Activated T-cell treated with anti-CD3 and anti-CD28 coated beads, Interleukin-2, amount 50 U/mL, for 24 hours (primary cell): ENCODE results near the gene CLEC12A.
"Not testable (repeated sequence)": the region's sequence is repeated elsewhere in the genome, so short reads cannot be mapped to it uniquely, and the experiment has no call there.

Source experiments
- DNase-seq: peaks from one replicate; pipeline ENCODE4 v3.0.0-alpha.2; 2020
- H3K27ac Mint-ChIP-seq: 2 replicates; pipeline ENCODE4 v1.8.0; 2020; ENCODE audit warnings: mild to moderate bottlenecking, mixed read lengths
- H3K27me3 Mint-ChIP-seq: 2 replicates; pipeline ENCODE4 v1.8.0; 2020; ENCODE audit warnings: mixed read lengths
- H3K36me3 Mint-ChIP-seq: 2 replicates; pipeline ENCODE4 v1.8.0; 2020; ENCODE audit warnings: low read depth, mixed read lengths
- H3K4me1 Mint-ChIP-seq: 2 replicates; pipeline ENCODE4 v1.8.0; 2020; ENCODE audit warnings: low read depth, mixed read lengths
- H3K4me3 Mint-ChIP-seq: 2 replicates; pipeline ENCODE4 v1.8.0; 2020; ENCODE audit warnings: mild to moderate bottlenecking, moderate library complexity, mixed read lengths
- H3K9me3 Mint-ChIP-seq: 2 replicates; pipeline ENCODE4 v1.8.0; 2020; ENCODE audit warnings: mixed read lengths

The CLEC12A gene

GRCh38 chr12:9992296-9992695, 21.1 kb downstream of the CLEC12A start:
- Mint-ChIP-seq H3K27ac (no peak overlapping the region), H3K36me3 (no peaks in the 10 kb centered on the region), H3K9me3 (no peaks in the 10 kb centered on the region), H3K4me3 (no peak overlapping the region), H3K4me1 (no peaks in the 10 kb centered on the region), H3K27me3 (peaks cover 9% of the 10 kb centered on the region)
- DNase-seq, result no peak

GRCh38 chr12:9999016-9999415, 27.8 kb downstream of the CLEC12A start, which contains the start of gene CLEC1B:
CLEC1B (minus strand) TSS chr12:9999121; CDS start chr12:9999100, 21 bp downstream.
- Mint-ChIP-seq H3K4me1 (no peaks in the 10 kb centered on the region), H3K36me3 (no peaks in the 10 kb centered on the region), H3K27me3 (no peaks in the 10 kb centered on the region), H3K27ac (no peak within 1 kb of the TSS), H3K4me3 (no peak within 1 kb of the TSS), H3K9me3 (no peaks in the 10 kb centered on the region)
- no peak for DNase-seq

- Mint-ChIP-seq H3K36me3 (no peaks in the 10 kb centered on the region), H3K27ac (no peak overlapping the region), H3K4me3 (no peak overlapping the region), H3K4me1 (no peaks in the 10 kb centered on the region), H3K27me3 (no peaks in the 10 kb centered on the region), H3K9me3 (no peaks in the 10 kb centered on the region)
- DNase-seq, result no peak
These were observed 30.1 kb downstream of the CLEC12A start for GRCh38 chr12:10001171-10001776.

GRCh38 chr12:10012630-10013330, 41.6 kb downstream of the CLEC12A start:
- Mint-ChIP-seq H3K4me3 (no peak overlapping the region), H3K27ac (no peak overlapping the region), H3K9me3 (no peaks in the 10 kb centered on the region), H3K4me1 (no peaks in the 10 kb centered on the region), H3K27me3 (peaks cover 13% of the 10 kb centered on the region), H3K36me3 (no peaks in the 10 kb centered on the region)
- DNase-seq, result no peak

- Mint-ChIP-seq H3K27me3 (peaks cover 13% of the 10 kb centered on the region), H3K36me3 (no peaks in the 10 kb centered on the region), H3K9me3 (no peaks in the 10 kb centered on the region), H3K27ac (no peak overlapping the region), H3K4me1 (no peaks in the 10 kb centered on the region), H3K4me3 (no peak overlapping the region)
- no peak for DNase-seq
These were observed 44.2 kb downstream of the CLEC12A start for GRCh38 chr12:10015450-10015849.

- Mint-ChIP-seq H3K9me3 (no peaks in the 10 kb centered on the region), H3K4me1 (no peaks in the 10 kb centered on the region), H3K36me3 (no peaks in the 10 kb centered on the region), H3K27me3 (peaks cover 9% of the 10 kb centered on the region), H3K4me3 (no peak overlapping the region), H3K27ac (no peak overlapping the region)
- DNase-seq, result no peak
These were observed 45.7 kb downstream of the CLEC12A start for GRCh38 chr12:10016881-10017280.

- no peaks in the 10 kb centered on the region for H3K36me3 Mint-ChIP-seq
- H3K4me3 Mint-ChIP-seq, result no peak overlapping the region
- no peak overlapping the region for H3K27ac Mint-ChIP-seq
- no peaks in the 10 kb centered on the region for H3K4me1 Mint-ChIP-seq
- peaks cover 9% of the 10 kb centered on the region for H3K27me3 Mint-ChIP-seq
- no peak for DNase-seq
- no peaks in the 10 kb centered on the region for H3K9me3 Mint-ChIP-seq
These were observed 47.2 kb downstream of the CLEC12A start for GRCh38 chr12:10018386-10018785.

- DNase-seq, result no peak
- Mint-ChIP-seq H3K36me3 (no peaks in the 10 kb centered on the region), H3K9me3 (no peaks in the 10 kb centered on the region), H3K27me3 (no peaks in the 10 kb centered on the region), H3K27ac (no peak overlapping the region), H3K4me1 (no peaks in the 10 kb centered on the region), H3K4me3 (no peak overlapping the region)
These were observed 50.1 kb downstream of the CLEC12A start for GRCh38 chr12:10021342-10021741.

GRCh38 chr12:10025236-10025635, 54.0 kb downstream of the CLEC12A start:
- Mint-ChIP-seq H3K36me3 (no peaks in the 10 kb centered on the region), H3K4me1 (no peaks in the 10 kb centered on the region), H3K9me3 (no peaks in the 10 kb centered on the region), H3K27me3 (no peaks in the 10 kb centered on the region), H3K27ac (no peak overlapping the region), H3K4me3 (no peak overlapping the region)
- no peak for DNase-seq

- H3K36me3 Mint-ChIP-seq, H3K27me3 Mint-ChIP-seq, DNase-seq, H3K9me3 Mint-ChIP-seq, H3K27ac Mint-ChIP-seq, H3K4me3 Mint-ChIP-seq, H3K4me1 Mint-ChIP-seq: not testable (repeated sequence)
These were observed 55.5 kb downstream of the CLEC12A start for GRCh38 chr12:10026666-10027065.

- H3K36me3 Mint-ChIP-seq, result no peaks in the 10 kb centered on the region
- H3K4me3 Mint-ChIP-seq, result no peak overlapping the region
- H3K27me3 Mint-ChIP-seq, result no peaks in the 10 kb centered on the region
- DNase-seq, result no peak
- no peaks in the 10 kb centered on the region for H3K4me1 Mint-ChIP-seq
- no peaks in the 10 kb centered on the region for H3K9me3 Mint-ChIP-seq
- no peak overlapping the region for H3K27ac Mint-ChIP-seq
These were observed 56.1 kb downstream of the CLEC12A start for GRCh38 chr12:10027311-10027710.

GRCh38 chr12:10027721-10028120, 56.5 kb downstream of the CLEC12A start:
- no peaks in the 10 kb centered on the region for H3K27me3 Mint-ChIP-seq
- H3K36me3 Mint-ChIP-seq, result no peaks in the 10 kb centered on the region
- H3K27ac Mint-ChIP-seq, result no peak overlapping the region
- H3K4me3 Mint-ChIP-seq, result no peak overlapping the region
- DNase-seq, result no peak
- no peaks in the 10 kb centered on the region for H3K4me1 Mint-ChIP-seq
- no peaks in the 10 kb centered on the region for H3K9me3 Mint-ChIP-seq

GRCh38 chr12:10030446-10030845, 59.2 kb downstream of the CLEC12A start, which contains the start of gene CLEC9A:
CLEC9A (plus strand) TSS chr12:10030682; CDS start chr12:10052688, 22,006 bp downstream.
- DNase-seq, result no peak
- Mint-ChIP-seq H3K27ac (no peak within 1 kb of the TSS), H3K9me3 (no peaks in the 10 kb centered on the region), H3K4me3 (no peak within 1 kb of the TSS), H3K27me3 (no peaks in the 10 kb centered on the region), H3K36me3 (no peaks in the 10 kb centered on the region), H3K4me1 (no peaks in the 10 kb centered on the region)

- no peaks in the 10 kb centered on the region for H3K36me3 Mint-ChIP-seq
- H3K9me3 Mint-ChIP-seq, result no peaks in the 10 kb centered on the region
- no peak overlapping the region for H3K27ac Mint-ChIP-seq
- H3K4me3 Mint-ChIP-seq, result no peak overlapping the region
- no peaks in the 10 kb centered on the region for H3K27me3 Mint-ChIP-seq
- no peaks in the 10 kb centered on the region for H3K4me1 Mint-ChIP-seq
- DNase-seq, result no peak
These were observed 60.1 kb downstream of the CLEC12A start for GRCh38 chr12:10031321-10031720.

- DNase-seq, result no peak
- Mint-ChIP-seq H3K4me1 (no peaks in the 10 kb centered on the region), H3K9me3 (no peaks in the 10 kb centered on the region)
These were observed 60.6 kb downstream of the CLEC12A start for GRCh38 chr12:10031771-10032175.

More at GRCh38 chr12:10031771-10032175, 60.6 kb downstream of the CLEC12A start:
- Mint-ChIP-seq H3K27ac (no peak overlapping the region), H3K36me3 (no peaks in the 10 kb centered on the region), H3K27me3 (no peaks in the 10 kb centered on the region), H3K4me3 (no peak overlapping the region)
